Stimulated activated naive CD8-positive, alpha-beta T cell treated with anti-CD3 and anti-CD28 coated beads, Interleukin-15, Interleukin-2, amounts not matched to agents 100 U/mL and 50 U/mL, for 24 hours (primary cell): ENCODE measurements around the gene CACNA1B.
A peak's percentile ranks its signal among the peaks of the same experiment; 100 is the strongest.

Experiments
- ATAC-seq: fragments of 150-1000 bp; cut with Tn5 transposase; one replicate; pipeline ENCODE4 v1.10.0; 2021
- DNase-seq: peaks from one replicate; pipeline ENCODE4 v3.0.0; 2021

Gene CACNA1B

GRCh38 chr9:138053321-138053868 lies 175.8 kb downstream of the CACNA1B start:
- DNase-seq, result peak; percentile 6
- no peak for ATAC-seq

- ATAC-seq (no peak), DNase-seq (no peak)
These were observed 176.6 kb downstream of the CACNA1B start for GRCh38 chr9:138053996-138054752.

GRCh38 chr9:138057726-138058125 lies 180.1 kb downstream of the CACNA1B start:
- DNase-seq, result no peak
- ATAC-seq, result no peak

- ATAC-seq, result no peak
- no peak for DNase-seq
These were observed 180.6 kb downstream of the CACNA1B start for GRCh38 chr9:138058181-138058580.

- ATAC-seq (no peak), DNase-seq (no peak)
These were observed 181.6 kb downstream of the CACNA1B start for GRCh38 chr9:138059196-138059595.

GRCh38 chr9:138060365-138060764 lies 182.8 kb downstream of the CACNA1B start:
- ATAC-seq (no peak), DNase-seq (no peak)

- DNase-seq, result no peak
- ATAC-seq, result no peak
These were observed 183.3 kb downstream of the CACNA1B start for GRCh38 chr9:138060881-138061280.

GRCh38 chr9:138061631-138062030 lies 184.0 kb downstream of the CACNA1B start:
- DNase-seq (no peak), ATAC-seq (no peak)

GRCh38 chr9:138062196-138062595 lies 184.6 kb downstream of the CACNA1B start:
- DNase-seq (no peak), ATAC-seq (no peak)

- DNase-seq (no peak), ATAC-seq (no peak)
These were observed 185.5 kb downstream of the CACNA1B start for GRCh38 chr9:138063033-138063432.

GRCh38 chr9:138063785-138064184 lies 186.2 kb downstream of the CACNA1B start:
- no peak for ATAC-seq

GRCh38 chr9:138064547-138064946 lies 187.0 kb downstream of the CACNA1B start:
- no peak for ATAC-seq
- DNase-seq, result no peak

More at GRCh38 chr9:138063785-138064184, 186.2 kb downstream of the CACNA1B start:
- no peak for DNase-seq

GRCh38 chr9:138065287-138065686 lies 187.7 kb downstream of the CACNA1B start:
- DNase-seq, result no peak
- no peak for ATAC-seq

- DNase-seq (no peak), ATAC-seq (no peak)
These were observed 188.5 kb downstream of the CACNA1B start for GRCh38 chr9:138066049-138066448.

GRCh38 chr9:138067613-138068367 lies 190.2 kb downstream of the CACNA1B start:
- ATAC-seq (no peak), DNase-seq (no peak)

GRCh38 chr9:138068601-138069035 lies 191.0 kb downstream of the CACNA1B start:
- DNase-seq (no peak), ATAC-seq (no peak)

- DNase-seq, result no peak
- ATAC-seq, result no peak
These were observed 192.3 kb downstream of the CACNA1B start for GRCh38 chr9:138069731-138070456.

GRCh38 chr9:138070815-138071214 lies 193.2 kb downstream of the CACNA1B start:
- no peak for DNase-seq
- ATAC-seq, result no peak

- ATAC-seq, result no peak
- DNase-seq, result no peak
These were observed 193.7 kb downstream of the CACNA1B start for GRCh38 chr9:138071292-138071691.

GRCh38 chr9:138071731-138072130 lies 194.1 kb downstream of the CACNA1B start:
- no peak for ATAC-seq
- no peak for DNase-seq

- DNase-seq (no peak), ATAC-seq (no peak)
These were observed 194.7 kb downstream of the CACNA1B start for GRCh38 chr9:138072161-138072842.

GRCh38 chr9:138072897-138073296 lies 195.3 kb downstream of the CACNA1B start:
- ATAC-seq (no peak), DNase-seq (no peak)
